GM23338 (cell line): ENCODE measurements around the gene STKLD1. TPM values are rescaled to one million over a fixed set of nuclear protein-coding genes. Genes with fewer than 3 reads are reported as not detected.

Source experiments
- ATAC-seq: fragments of 200-7000 bp; cut with Tn5 transposase; 3 replicates; pipeline ENCODE4 v1.9.1; 2020
- DNase-seq: peaks from one replicate; pipeline ENCODE4 v3.0.0-alpha.2; 2015; ENCODE audit warnings: low spot score
- H2AFZ ChIP-seq: fragments of 200-600 bp; sonication (generic); 2 replicates; pipeline ENCODE4 v1.8.0; 2016; ENCODE audit warnings: antibody characterized with exemption, mild to moderate bottlenecking, moderate library complexity
- H3F3A ChIP-seq: fragments of 200-600 bp; sonication (generic); replicated peaks from 2 replicates; pipeline ENCODE4 v1.8.0; 2017; ENCODE audit warnings: antibody characterized with exemption, mixed run types, low read depth
- H3K27ac ChIP-seq: fragments of 200-600 bp; sonication (generic); 2 replicates; pipeline ENCODE4 v1.6.1; 2016; ENCODE audit warnings: low read depth
- H3K27me3 ChIP-seq: fragments of 200-600 bp; sonication (generic); 2 replicates; pipeline ENCODE4 v1.8.0; 2016; ENCODE audit warnings: mild to moderate bottlenecking, mixed run types, moderate library complexity; ENCODE audit not compliant: insufficient read depth
- H3K36me3 ChIP-seq: fragments of 200-600 bp; sonication (generic); 2 replicates; pipeline ENCODE4 v1.8.0; 2016; ENCODE audit warnings: mild to moderate bottlenecking; ENCODE audit not compliant: insufficient read depth
- H3K4me1 ChIP-seq: fragments of 200-600 bp; sonication (generic); 2 replicates; pipeline ENCODE4 v1.8.0; 2016; ENCODE audit warnings: mild to moderate bottlenecking, moderate library complexity; ENCODE audit not compliant: insufficient read depth
- H3K4me2 ChIP-seq: fragments of 200-600 bp; sonication (generic); 2 replicates; pipeline ENCODE4 v1.7.1; 2017; ENCODE audit warnings: mixed run types
- H3K4me3 ChIP-seq: fragments of 200-600 bp; sonication (generic); 2 replicates; pipeline ENCODE4 v1.6.1; 2016; ENCODE audit warnings: mixed run types
- H3K79me2 ChIP-seq: fragments of 200-600 bp; sonication (generic); replicated peaks from 2 replicates; pipeline ENCODE4 v1.8.0; 2017; ENCODE audit warnings: mild to moderate bottlenecking; ENCODE audit not compliant: insufficient read depth
- H3K9me2 ChIP-seq: fragments of 200-600 bp; sonication (generic); 2 replicates; pipeline ENCODE4 v1.8.0; 2017; ENCODE audit not compliant: insufficient read depth
- H4K20me1 ChIP-seq: fragments of 200-600 bp; sonication (generic); replicated peaks from 2 replicates; pipeline ENCODE4 v1.8.0; 2017; ENCODE audit warnings: mild to moderate bottlenecking; ENCODE audit not compliant: insufficient read depth
- H3K27ac Mint-ChIP-seq: 2 replicates; pipeline ENCODE4 v1.8.0; 2020; ENCODE audit warnings: inconsistent platforms, mild to moderate bottlenecking, moderate library complexity, mixed read lengths
- H3K27me3 Mint-ChIP-seq: 3 replicates; pipeline ENCODE4 v1.8.0; 2022; ENCODE audit warnings: low read depth, mild to moderate bottlenecking, moderate library complexity, mixed read lengths, inconsistent platforms; ENCODE audit not compliant: insufficient read depth, poor library complexity
- H3K36me3 Mint-ChIP-seq: 3 replicates; pipeline ENCODE4 v1.8.0; 2021; ENCODE audit warnings: low read depth, mild to moderate bottlenecking, inconsistent platforms, moderate library complexity, mixed read lengths
- H3K4me1 Mint-ChIP-seq: 3 replicates; pipeline ENCODE4 v1.8.0; 2020; ENCODE audit warnings: mild to moderate bottlenecking, inconsistent platforms, mixed read lengths
- H3K4me3 Mint-ChIP-seq: 3 replicates; pipeline ENCODE4 v1.8.0; 2021; ENCODE audit warnings: moderate library complexity, mild to moderate bottlenecking, inconsistent platforms, mixed read lengths
- H3K9me3 Mint-ChIP-seq: 3 replicates; pipeline ENCODE4 v1.8.0; 2020; ENCODE audit warnings: moderate library complexity, mild to moderate bottlenecking, inconsistent platforms, mixed read lengths
- CREB1 ChIP-seq: fragments of 250-450 bp; sonication (Bioruptor Pico); IDR thresholded peaks from 2 replicates; pipeline ENCODE4 v1.5.0; 2020; ENCODE audit warnings: low read depth, mild to moderate bottlenecking, moderate library complexity
- CTCF ChIP-seq, 2 experiments: fragments of 200-600 bp in 1 of 2; sonication (generic) in 1 of 2; conservative IDR thresholded peaks; 2 replicates each; pipeline versions ENCODE4 v1.5.1 to v1.6.1; 2016 to 2017; ENCODE audit warnings: antibody characterized with exemption in 2 of 2, low read depth in 2 of 2, mild to moderate bottlenecking in 2 of 2, moderate library complexity in 1 of 2
- ETS1 ChIP-seq: IDR thresholded peaks from 2 replicates; pipeline ENCODE4 v1.6.1; 2016; ENCODE audit warnings: antibody characterized with exemption
- EZH2 ChIP-seq: fragments of 200-600 bp; sonication (generic); IDR thresholded peaks from one replicate; pipeline ENCODE4 v1.8.0; 2017; ENCODE audit warnings: antibody characterized with exemption, mild to moderate bottlenecking, low read depth; ENCODE audit not compliant: unreplicated experiment
- EZH2phosphoT487 ChIP-seq: fragments of 200-600 bp; sonication (generic); IDR thresholded peaks from one replicate; pipeline ENCODE4 v1.8.1; 2018; ENCODE audit warnings: antibody characterized with exemption; ENCODE audit not compliant: unreplicated experiment
- JUNB ChIP-seq: IDR thresholded peaks from one replicate; pipeline ENCODE4 v1.6.1; 2016; ENCODE audit warnings: antibody characterized with exemption; ENCODE audit not compliant: unreplicated experiment
- NANOG ChIP-seq: IDR thresholded peaks from 2 replicates; pipeline ENCODE4 v1.6.1; 2016; ENCODE audit warnings: antibody characterized with exemption, borderline replicate concordance
- POLR2AphosphoS5 ChIP-seq: IDR thresholded peaks from 2 replicates; pipeline ENCODE4 v1.6.1; 2016; ENCODE audit warnings: antibody characterized with exemption, low read depth
- REST ChIP-seq: IDR thresholded peaks from one replicate; pipeline ENCODE4 v1.6.1; 2018; ENCODE audit warnings: antibody characterized with exemption; ENCODE audit not compliant: unreplicated experiment
- STAT1 ChIP-seq: IDR thresholded peaks from one replicate; pipeline ENCODE4 v1.6.1; 2016; ENCODE audit warnings: antibody characterized with exemption; ENCODE audit not compliant: unreplicated experiment
- ZNF114 ChIP-seq: fragments of 250-450 bp; sonication (Bioruptor Pico); IDR thresholded peaks from 2 replicates; pipeline ENCODE4 v1.5.0; 2020; ENCODE audit warnings: mild to moderate bottlenecking, moderate library complexity
- ZNF331 ChIP-seq: fragments of 250-450 bp; sonication (Bioruptor Pico); IDR thresholded peaks from 2 replicates; pipeline ENCODE4 v1.5.0; 2020; ENCODE audit warnings: low read depth, mild to moderate bottlenecking, moderate library complexity
- polyA plus RNA-seq: library from polyadenylated mRNA; unstranded; fragments of >200 nt; fragmentation: Nextera tagmentation; extraction: Ambion mirVana; gene quantifications from 2 replicates; pipeline ENCODE4 v1.2.1, GENCODE V29; 2016
- total RNA-seq: library from RNA; depleted of rRNA; stranded (reverse); fragments of >200 nt; shearing (Covaris generic); gene quantifications from 2 replicates; pipeline ENCODE4 v1.2.3, GENCODE V29; 2014
- TF ChIP-seq, protein P1 (sequence below): fragments of 250-450 bp; sonication (Bioruptor Pico); IDR thresholded peaks from 2 replicates; pipeline ENCODE4 v1.5.0; 2020; ENCODE audit warnings: mild to moderate bottlenecking, moderate library complexity

STKLD1 gene
- total and polyA plus RNA-seq, 2 experiments from 2014 or later = 0.57 TPM; not detected in 1

DNA sequence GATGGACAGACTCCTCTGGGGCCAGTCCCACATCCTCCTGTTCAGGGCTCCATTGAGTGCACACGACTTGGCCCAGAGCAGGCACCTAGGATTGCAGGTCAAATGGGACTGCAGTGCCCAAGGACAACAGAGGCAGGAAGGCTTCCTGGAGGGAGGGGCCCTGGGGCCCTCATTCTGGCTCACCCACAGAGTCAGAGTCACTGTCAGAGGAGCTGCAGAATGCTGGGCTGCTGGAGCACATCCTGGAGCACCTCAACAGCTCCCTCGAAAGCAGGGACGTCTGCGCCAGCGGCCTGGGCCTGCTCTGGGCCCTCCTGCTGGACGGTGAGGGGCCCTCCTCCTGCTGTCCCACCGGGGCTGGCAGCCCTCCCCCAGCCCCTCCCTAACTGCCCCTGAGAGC lies 26.5 kb downstream of the STKLD1 start:
- Mint-ChIP-seq H3K27me3 (peaks cover 23% of the 10 kb centered on the region), H3K9me3 (no peaks in the 10 kb centered on the region; the same call in 2 of the 3 replicates), H3K4me3 (no peak overlapping the region), H3K36me3 (peaks cover 29% of the 10 kb centered on the region), H3K27ac (no peak overlapping the region), H3K4me1 (peaks cover 3% of the 10 kb centered on the region; the same call in 2 of the 3 replicates)
- TF ChIP-seq, protein P1, sequence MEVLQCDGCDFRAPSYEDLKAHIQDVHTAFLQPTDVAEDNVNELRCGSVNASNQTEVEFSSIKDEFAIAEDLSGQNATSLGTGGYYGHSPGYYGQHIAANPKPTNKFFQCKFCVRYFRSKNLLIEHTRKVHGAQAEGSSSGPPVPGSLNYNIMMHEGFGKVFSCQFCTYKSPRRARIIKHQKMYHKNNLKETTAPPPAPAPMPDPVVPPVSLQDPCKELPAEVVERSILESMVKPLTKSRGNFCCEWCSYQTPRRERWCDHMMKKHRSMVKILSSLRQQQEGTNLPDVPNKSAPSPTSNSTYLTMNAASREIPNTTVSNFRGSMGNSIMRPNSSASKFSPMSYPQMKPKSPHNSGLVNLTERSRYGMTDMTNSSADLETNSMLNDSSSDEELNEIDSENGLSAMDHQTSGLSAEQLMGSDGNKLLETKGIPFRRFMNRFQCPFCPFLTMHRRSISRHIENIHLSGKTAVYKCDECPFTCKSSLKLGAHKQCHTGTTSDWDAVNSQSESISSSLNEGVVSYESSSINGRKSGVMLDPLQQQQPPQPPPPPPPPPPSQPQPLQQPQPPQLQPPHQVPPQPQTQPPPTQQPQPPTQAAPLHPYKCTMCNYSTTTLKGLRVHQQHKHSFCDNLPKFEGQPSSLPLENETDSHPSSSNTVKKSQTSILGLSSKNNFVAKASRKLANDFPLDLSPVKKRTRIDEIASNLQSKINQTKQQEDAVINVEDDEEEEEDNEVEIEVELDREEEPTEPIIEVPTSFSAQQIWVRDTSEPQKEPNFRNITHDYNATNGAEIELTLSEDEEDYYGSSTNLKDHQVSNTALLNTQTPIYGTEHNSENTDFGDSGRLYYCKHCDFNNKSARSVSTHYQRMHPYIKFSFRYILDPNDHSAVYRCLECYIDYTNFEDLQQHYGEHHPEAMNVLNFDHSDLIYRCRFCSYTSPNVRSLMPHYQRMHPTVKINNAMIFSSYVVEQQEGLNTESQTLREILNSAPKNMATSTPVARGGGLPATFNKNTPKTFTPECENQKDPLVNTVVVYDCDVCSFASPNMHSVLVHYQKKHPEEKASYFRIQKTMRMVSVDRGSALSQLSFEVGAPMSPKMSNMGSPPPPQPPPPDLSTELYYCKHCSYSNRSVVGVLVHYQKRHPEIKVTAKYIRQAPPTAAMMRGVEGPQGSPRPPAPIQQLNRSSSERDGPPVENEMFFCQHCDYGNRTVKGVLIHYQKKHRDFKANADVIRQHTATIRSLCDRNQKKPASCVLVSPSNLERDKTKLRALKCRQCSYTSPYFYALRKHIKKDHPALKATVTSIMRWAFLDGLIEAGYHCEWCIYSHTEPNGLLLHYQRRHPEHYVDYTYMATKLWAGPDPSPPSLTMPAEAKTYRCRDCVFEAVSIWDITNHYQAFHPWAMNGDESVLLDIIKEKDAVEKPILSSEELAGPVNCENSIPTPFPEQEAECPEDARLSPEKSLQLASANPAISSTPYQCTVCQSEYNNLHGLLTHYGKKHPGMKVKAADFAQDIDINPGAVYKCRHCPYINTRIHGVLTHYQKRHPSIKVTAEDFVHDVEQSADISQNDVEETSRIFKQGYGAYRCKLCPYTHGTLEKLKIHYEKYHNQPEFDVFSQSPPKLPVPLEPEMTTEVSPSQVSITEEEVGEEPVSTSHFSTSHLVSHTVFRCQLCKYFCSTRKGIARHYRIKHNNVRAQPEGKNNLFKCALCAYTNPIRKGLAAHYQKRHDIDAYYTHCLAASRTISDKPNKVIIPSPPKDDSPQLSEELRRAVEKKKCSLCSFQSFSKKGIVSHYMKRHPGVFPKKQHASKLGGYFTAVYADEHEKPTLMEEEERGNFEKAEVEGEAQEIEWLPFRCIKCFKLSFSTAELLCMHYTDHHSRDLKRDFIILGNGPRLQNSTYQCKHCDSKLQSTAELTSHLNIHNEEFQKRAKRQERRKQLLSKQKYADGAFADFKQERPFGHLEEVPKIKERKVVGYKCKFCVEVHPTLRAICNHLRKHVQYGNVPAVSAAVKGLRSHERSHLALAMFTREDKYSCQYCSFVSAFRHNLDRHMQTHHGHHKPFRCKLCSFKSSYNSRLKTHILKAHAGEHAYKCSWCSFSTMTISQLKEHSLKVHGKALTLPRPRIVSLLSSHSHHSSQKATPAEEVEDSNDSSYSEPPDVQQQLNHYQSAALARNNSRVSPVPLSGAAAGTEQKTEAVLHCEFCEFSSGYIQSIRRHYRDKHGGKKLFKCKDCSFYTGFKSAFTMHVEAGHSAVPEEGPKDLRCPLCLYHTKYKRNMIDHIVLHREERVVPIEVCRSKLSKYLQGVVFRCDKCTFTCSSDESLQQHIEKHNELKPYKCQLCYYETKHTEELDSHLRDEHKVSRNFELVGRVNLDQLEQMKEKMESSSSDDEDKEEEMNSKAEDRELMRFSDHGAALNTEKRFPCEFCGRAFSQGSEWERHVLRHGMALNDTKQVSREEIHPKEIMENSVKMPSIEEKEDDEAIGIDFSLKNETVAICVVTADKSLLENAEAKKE = no peak
- no peak for TF ChIP-seq CREB1 (CRISPR knock-in tag)
- TF ChIP-seq ETS1 = no peak
- TF ChIP-seq NANOG = no peak
- no peak for TF ChIP-seq REST
- no peak for TF ChIP-seq EZH2
- no peak for TF ChIP-seq CTCF (conservative IDR thresholded peaks at IDR 0.05; ENCODE audit: low read depth in 2 of 2)
- no peak for TF ChIP-seq EZH2phosphoT487
- TF ChIP-seq STAT1 = no peak
- no peak for TF ChIP-seq ZNF331
- no peak for TF ChIP-seq POLR2AphosphoS5
- no peak for TF ChIP-seq ZNF114 (CRISPR knock-in tag)
- TF ChIP-seq JUNB = no peak
- Histone ChIP-seq H3K4me1 (no peaks in the 10 kb centered on the region), H3K27ac (no peak overlapping the region), H3K4me3 (no peak overlapping the region), H3K4me2 (no peak overlapping the region), H3K9me2 (no peaks in the 10 kb centered on the region), H3K79me2 (no peaks in the 10 kb centered on the region), H2AFZ (no peak overlapping the region), H3F3A (0 out of 2 replicates have a peak, but pooled peaks cover 8% of the 10 kb centered on the region), H3K27me3 (no peaks in the 10 kb centered on the region), H4K20me1 (no peaks in the 10 kb centered on the region; the same call in 1 of the 2 replicates), H3K36me3 (no peaks in the 10 kb centered on the region)
- no peak for ATAC-seq
- no peak for DNase-seq
